H1 (cell line): ENCODE results near the gene ZKSCAN8. TPM values are rescaled to one million over a fixed set of nuclear protein-coding genes. Genes with fewer than 3 reads are reported as not detected.
A peak's percentile ranks its signal among the peaks of the same experiment; 100 is the strongest.

Experiments used
- BACH1 ChIP-seq: IDR thresholded peaks from 2 replicates; pipeline ENCODE4 v1.6.1; 2012; ENCODE audit warnings: low read length, improper control_type of control experiment
- BCL11A ChIP-seq, 2 experiments: IDR thresholded peaks; one replicate each; pipeline ENCODE4 v1.6.1; 2011; ENCODE audit warnings: low read depth in 2 of 2, low read length in 2 of 2, mild to moderate bottlenecking in 2 of 2
- BRCA1 ChIP-seq: IDR thresholded peaks from 2 replicates; pipeline ENCODE4 v1.6.1; 2012; ENCODE audit warnings: low read depth, low read length, improper control_type of control experiment
- CHD1 ChIP-seq: IDR thresholded peaks from 2 replicates; pipeline ENCODE4 v1.6.1; 2012; ENCODE audit warnings: low read depth, low read length, improper control_type of control experiment
- CTCF ChIP-seq, 3 experiments: IDR thresholded peaks; 1 replicate in 2 of 3; 2 replicates in 1 of 3; pipeline versions ENCODE4 v1.5.1 to v1.6.1; 2011; ENCODE audit warnings: low read length in 3 of 3, mild to moderate bottlenecking in 3 of 3, inconsistent platforms in 2 of 3, low read depth in 1 of 3, moderate library complexity in 1 of 3; ENCODE audit not compliant: insufficient read depth in 1 of 3; ENCODE audit errors: control extremely low read depth in 1 of 3
- EGR1 ChIP-seq: IDR thresholded peaks from 2 replicates; pipeline ENCODE4 v1.6.1; 2011; ENCODE audit warnings: low read depth, low read length, borderline replicate concordance
- EZH2 ChIP-seq: fragments of 200-600 bp; sonication (generic); IDR thresholded peaks from 2 replicates; pipeline ENCODE4 v1.7.1; 2012; ENCODE audit warnings: low read depth, mild to moderate bottlenecking, moderate library complexity, low read length, inconsistent platforms; ENCODE audit not compliant: severe bottlenecking
- FOSL1 ChIP-seq: IDR thresholded peaks from 2 replicates; pipeline ENCODE4 v1.6.1; 2011; ENCODE audit warnings: mild to moderate bottlenecking, low read depth, low read length, moderate library complexity; ENCODE audit not compliant: insufficient read depth
- GTF2F1 ChIP-seq: IDR thresholded peaks from 2 replicates; pipeline ENCODE4 v1.6.1; 2012; ENCODE audit warnings: low read depth, low read length, improper control_type of control experiment, borderline replicate concordance
- JUND ChIP-seq: IDR thresholded peaks from 2 replicates; pipeline ENCODE4 v1.6.1; 2011; ENCODE audit warnings: mild to moderate bottlenecking, improper control_type of control experiment, low read length
- KDM5A ChIP-seq: fragments of 200-600 bp; IDR thresholded peaks from 2 replicates; pipeline ENCODE4 v1.7.1; 2012; ENCODE audit warnings: mild to moderate bottlenecking, low read length, inconsistent platforms, mixed read lengths
- MAX ChIP-seq: IDR thresholded peaks from 2 replicates; pipeline ENCODE4 v1.6.1; 2012; ENCODE audit warnings: inconsistent platforms
- RBBP5 ChIP-seq: IDR thresholded peaks from 2 replicates; pipeline ENCODE4 v1.7.1; 2012; ENCODE audit warnings: low read depth, mild to moderate bottlenecking, inconsistent platforms, low read length, moderate library complexity, borderline replicate concordance
- RXRA ChIP-seq: IDR thresholded peaks from 2 replicates; pipeline ENCODE4 v1.6.1; 2011; ENCODE audit warnings: low read depth, mild to moderate bottlenecking, low read length, moderate library complexity; ENCODE audit not compliant: insufficient read depth
- SIN3A ChIP-seq, 2 experiments: IDR thresholded peaks in 1 of 2; conservative IDR thresholded peaks in 1 of 2; 2 replicates each; pipeline ENCODE4 v1.6.1; 2011 to 2012; ENCODE audit warnings: low read length in 2 of 2, improper control_type of control experiment in 1 of 2, low read depth in 1 of 2, mild to moderate bottlenecking in 1 of 2
- SIRT6 ChIP-seq: IDR thresholded peaks from one replicate; pipeline ENCODE4 v1.7.1; 2012; ENCODE audit warnings: low read length, inconsistent platforms
- SP4 ChIP-seq: IDR thresholded peaks from 2 replicates; pipeline ENCODE4 v1.6.1; 2012; ENCODE audit warnings: low read length, inconsistent platforms
- TBP ChIP-seq: IDR thresholded peaks from 2 replicates; pipeline ENCODE4 v1.6.1; 2011; ENCODE audit warnings: low read depth, low read length, improper control_type of control experiment
- ZNF274 ChIP-seq: IDR thresholded peaks from 2 replicates; pipeline ENCODE4 v1.7.0; 2012; ENCODE audit warnings: low read length, borderline replicate concordance; ENCODE audit errors: extremely low read depth
- polyA plus RNA-seq, 7 experiments: library from polyadenylated mRNA; depleted of rRNA in 3 of 7; stranded (reverse) in 5 of 7; unstranded in 2 of 7; fragments of >200 nt in 5 of 7; fragments of 200-250 nt in 2 of 7; gene quantifications; 1 replicate in 5 of 7; 2 replicates in 1 of 7; 4 replicates in 1 of 7; pipeline versions ENCODE4 v1.2.1 to v1.2.3, GENCODE V29; 2011 to 2013; ENCODE audit warnings: missing spikeins in 2 of 7, mixed read lengths in 2 of 7
- total RNA-seq: library from RNA; stranded (reverse); fragmentation: NEBNext Ultra II Directional; extraction: Animal tissue kit (Norgen Biotek cat#: 25700); gene quantifications from 2 replicates; pipeline ENCODE4 v1.2.1, GENCODE V29; 2021
- TF ChIP-seq, protein P1 (sequence below): IDR thresholded peaks from 2 replicates; pipeline ENCODE4 v1.6.1; 2012; ENCODE audit warnings: inconsistent platforms

ZKSCAN8 gene
- total and polyA plus RNA-seq, 2 of the 8 experiments (the other 6 are each of a cell fraction or from before 2014, with no cell fraction given), result 10.7 to 24.1 TPM

GRCh38 chr6:28141500-28142329 lies at the start of gene ZKSCAN8 (continued):
- TF ChIP-seq RXRA (no peak), BCL11A (IDR thresholded peaks at IDR 0.05; ENCODE audit: low read depth in 2 of 2, low read length in 2 of 2) (no peak), CHD1 (no peak), CTCF (IDR thresholded peaks at IDR 0.05; ENCODE audit: control extremely low read depth in 1 of 3, insufficient read depth in 1 of 3, low read depth in 1 of 3, low read length in 3 of 3) (no peak), JUND (no peak), EZH2 (no peak), GTF2F1 (no peak), TBP (peak; percentile 93), FOSL1 (no peak), RBBP5 (peak; percentile 92), BRCA1 (no peak), KDM5A (peak; percentile 65), ZNF274 (no peak), EGR1 (peak; percentile 74), BACH1 (peak; percentile 35; the same call in 1 of the 2 replicates), MAX (peak; percentile 82), SIN3A (conservative IDR thresholded peaks at IDR 0.05 in 1 of 2, IDR thresholded peaks at IDR 0.05 in 1 of 2; ENCODE audit: low read depth in 1 of 2, low read length in 2 of 2) (peak; percentile 85 to 90; a peak in 3 of 4 replicates), SP4 (0 out of 2 replicates have a peak, but pooled peaks have one; percentile 32), SIRT6 (no peak)
- TF ChIP-seq, protein P1, sequence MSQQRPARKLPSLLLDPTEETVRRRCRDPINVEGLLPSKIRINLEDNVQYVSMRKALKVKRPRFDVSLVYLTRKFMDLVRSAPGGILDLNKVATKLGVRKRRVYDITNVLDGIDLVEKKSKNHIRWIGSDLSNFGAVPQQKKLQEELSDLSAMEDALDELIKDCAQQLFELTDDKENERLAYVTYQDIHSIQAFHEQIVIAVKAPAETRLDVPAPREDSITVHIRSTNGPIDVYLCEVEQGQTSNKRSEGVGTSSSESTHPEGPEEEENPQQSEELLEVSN, result peak; percentile 47; the same call in 1 of the 2 replicates
